Activated T-helper 2 cell treated with anti-CD3 and anti-CD28 coated beads, Interferon-gamma antibody, Interleukin-2, Interleukin-4, amounts not matched to agents 10 μg/mL and 5 μg/mL and 100 μg/mL, durations not matched to agents 14 hours and 24 hours and 36 hours (primary cell): Measurements from ENCODE around the gene MYL12B. TPM values are rescaled to one million over a fixed set of nuclear protein-coding genes. Genes with fewer than 3 reads are reported as not detected.
"Not testable (repeated sequence)": the region's sequence is repeated elsewhere in the genome, so short reads cannot be mapped to it uniquely, and the experiment has no call there.

Source experiments
- DNase-seq: peaks from one replicate; pipeline ENCODE4 v3.0.0; 2021; ENCODE audit warnings: low spot score
- H3K27ac Mint-ChIP-seq: one replicate; pipeline ENCODE4 v1.8.0; 2021; ENCODE audit warnings: mixed read lengths
- H3K27me3 Mint-ChIP-seq: one replicate; pipeline ENCODE4 v1.8.0; 2021; ENCODE audit warnings: low read depth, mixed read lengths
- H3K36me3 Mint-ChIP-seq: one replicate; pipeline ENCODE4 v1.8.0; 2021; ENCODE audit warnings: low read depth, mixed read lengths
- H3K4me1 Mint-ChIP-seq: one replicate; pipeline ENCODE4 v1.8.0; 2021; ENCODE audit warnings: low read depth, mixed read lengths
- H3K4me3 Mint-ChIP-seq: one replicate; pipeline ENCODE4 v1.8.0; 2021; ENCODE audit warnings: low read depth, mild to moderate bottlenecking, moderate library complexity, mixed read lengths
- H3K9me3 Mint-ChIP-seq: one replicate; pipeline ENCODE4 v1.8.0; 2021; ENCODE audit warnings: mixed read lengths
- intact Hi-C: fragments of 100-400 bp; cut with micrococcal nuclease; formaldehyde crosslinking; loops from one replicate; pipeline ENCODE4 v1.15.1; 2023
- total RNA-seq: library from RNA; stranded (reverse); gene quantifications from 2 replicates; pipeline ENCODE4 v1.2.3, GENCODE V29; 2022

MYL12B gene
- total RNA-seq, 1 donor from 2014 or later, result 245 TPM

- Mint-ChIP-seq H3K27me3 (peaks cover 35% of the 10 kb centered on the region), H3K9me3 (no peaks in the 10 kb centered on the region), H3K4me3 (peak overlapping the region; percentile 87), H3K27ac (peak overlapping the region; percentile 59), H3K36me3 (no peaks in the 10 kb centered on the region), H3K4me1 (peaks cover 7% of the 10 kb centered on the region)
- DNase-seq, result peak; percentile 91
- intact Hi-C loops, result loop anchor here (1.0 to 5.0 kb wide), 6 partner anchors 8 to 370 kb away; partner anchors contain the start of gene MYL12B
Measured at GRCh38 chr18:3297025-3297984, 35.4 kb downstream of the MYL12B start.

GRCh38 chr18:3304832-3305231, 42.9 kb downstream of the MYL12B start:
- intact Hi-C loops, result loop anchor here (1.0 to 2.0 kb wide), 6 partner anchors 8 to 290 kb away; no protein-coding TSS in a partner anchor

GRCh38 chr18:3305354-3305762, 43.4 kb downstream of the MYL12B start:
- Mint-ChIP-seq H3K4me3 (peak overlapping the region; percentile 20), H3K27ac (peak overlapping the region; percentile 99)

More at GRCh38 chr18:3304832-3305231, 42.9 kb downstream of the MYL12B start:
- H3K27ac Mint-ChIP-seq, result peak overlapping the region; percentile 99
- H3K36me3 Mint-ChIP-seq, result no peaks in the 10 kb centered on the region
- peaks cover 26% of the 10 kb centered on the region for H3K27me3 Mint-ChIP-seq
- H3K9me3 Mint-ChIP-seq, result no peaks in the 10 kb centered on the region
- no peak for DNase-seq
- H3K4me1 Mint-ChIP-seq, result peaks cover 22% of the 10 kb centered on the region
- H3K4me3 Mint-ChIP-seq, result no peak overlapping the region

GRCh38 chr18:3305933-3306332, 44.0 kb downstream of the MYL12B start:
- Mint-ChIP-seq H3K36me3 (no peaks in the 10 kb centered on the region), H3K27ac (peak overlapping the region; percentile 99), H3K9me3 (no peaks in the 10 kb centered on the region), H3K4me1 (peaks cover 22% of the 10 kb centered on the region), H3K27me3 (peaks cover 17% of the 10 kb centered on the region), H3K4me3 (peak overlapping the region; percentile 58)
- intact Hi-C loops, result loop anchor here (1.0 to 2.0 kb wide), 6 partner anchors 9 to 289 kb away; no protein-coding TSS in a partner anchor
- DNase-seq, result no peak

More at GRCh38 chr18:3305354-3305762, 43.4 kb downstream of the MYL12B start:
- H3K27me3 Mint-ChIP-seq, result peaks cover 22% of the 10 kb centered on the region
- no peaks in the 10 kb centered on the region for H3K9me3 Mint-ChIP-seq
- peak; percentile 39 for DNase-seq
- peaks cover 22% of the 10 kb centered on the region for H3K4me1 Mint-ChIP-seq
- intact Hi-C loops, result loop anchor here (1.0 to 2.0 kb wide), 6 partner anchors 8 to 289 kb away; no protein-coding TSS in a partner anchor
- no peaks in the 10 kb centered on the region for H3K36me3 Mint-ChIP-seq

- Mint-ChIP-seq H3K27me3 (peaks cover 12% of the 10 kb centered on the region), H3K9me3 (no peaks in the 10 kb centered on the region), H3K36me3 (no peaks in the 10 kb centered on the region), H3K4me3 (no peak overlapping the region), H3K27ac (peak overlapping the region; percentile 99), H3K4me1 (peaks cover 20% of the 10 kb centered on the region)
- no peak for DNase-seq
- intact Hi-C loops, result no loop called here
Measured at GRCh38 chr18:3306391-3306790, 44.5 kb downstream of the MYL12B start.

- H3K27ac Mint-ChIP-seq, result no peak overlapping the region
Measured at GRCh38 chr18:3313685-3314084, 51.8 kb downstream of the MYL12B start.

GRCh38 chr18:3315344-3315743, 53.4 kb downstream of the MYL12B start:
- DNase-seq, intact Hi-C loops, H3K4me3 Mint-ChIP-seq, H3K9me3 Mint-ChIP-seq, H3K27me3 Mint-ChIP-seq, H3K36me3 Mint-ChIP-seq, H3K27ac Mint-ChIP-seq: not testable (repeated sequence)
- H3K4me1 Mint-ChIP-seq, result peaks cover 16% of the 10 kb centered on the region

More at GRCh38 chr18:3313685-3314084, 51.8 kb downstream of the MYL12B start:
- Mint-ChIP-seq H3K4me3 (no peak overlapping the region), H3K27me3 (no peaks in the 10 kb centered on the region), H3K4me1 (peaks cover 6% of the 10 kb centered on the region), H3K9me3 (no peaks in the 10 kb centered on the region), H3K36me3 (no peaks in the 10 kb centered on the region)
- DNase-seq, result no peak
- intact Hi-C loops, result no loop called here

- H3K36me3 Mint-ChIP-seq, result no peaks in the 10 kb centered on the region
- H3K4me3 Mint-ChIP-seq, result no peak overlapping the region
- H3K27ac Mint-ChIP-seq, result peak overlapping the region; percentile 17
- no peaks in the 10 kb centered on the region for H3K9me3 Mint-ChIP-seq
- peaks cover 2% of the 10 kb centered on the region for H3K27me3 Mint-ChIP-seq
- no peak for DNase-seq
- intact Hi-C loops, result loop anchor here (2.0 kb wide), 1 partner anchor 15 kb away; no protein-coding TSS in a partner anchor
- peaks cover 32% of the 10 kb centered on the region for H3K4me1 Mint-ChIP-seq
Measured at GRCh38 chr18:3319399-3319798, 57.5 kb downstream of the MYL12B start.

GRCh38 chr18:3319894-3320454, 58.0 kb downstream of the MYL12B start:
- Mint-ChIP-seq H3K27me3 (peaks cover 4% of the 10 kb centered on the region), H3K9me3 (no peaks in the 10 kb centered on the region), H3K4me1 (peaks cover 33% of the 10 kb centered on the region), H3K36me3 (no peaks in the 10 kb centered on the region), H3K4me3 (no peak overlapping the region), H3K27ac (no peak overlapping the region)
- intact Hi-C loops, result loop anchor here (2.0 kb wide), 1 partner anchor 15 kb away; no protein-coding TSS in a partner anchor
- no peak for DNase-seq

GRCh38 chr18:3321133-3321812, 59.3 kb downstream of the MYL12B start:
- intact Hi-C loops, result no loop called here
- DNase-seq, result no peak
- H3K27me3 Mint-ChIP-seq, result peaks cover 6% of the 10 kb centered on the region

GRCh38 chr18:3323900-3324299, 62.0 kb downstream of the MYL12B start:
- DNase-seq, result no peak

More at GRCh38 chr18:3321133-3321812, 59.3 kb downstream of the MYL12B start:
- Mint-ChIP-seq H3K27ac (no peak overlapping the region), H3K4me3 (no peak overlapping the region), H3K9me3 (no peaks in the 10 kb centered on the region), H3K36me3 (no peaks in the 10 kb centered on the region), H3K4me1 (peaks cover 33% of the 10 kb centered on the region)

More at GRCh38 chr18:3323900-3324299, 62.0 kb downstream of the MYL12B start:
- Mint-ChIP-seq H3K4me1 (peaks cover 26% of the 10 kb centered on the region), H3K27ac (no peak overlapping the region), H3K4me3 (no peak overlapping the region), H3K9me3 (no peaks in the 10 kb centered on the region), H3K36me3 (no peaks in the 10 kb centered on the region), H3K27me3 (peaks cover 9% of the 10 kb centered on the region)
- intact Hi-C loops, result loop anchor here (2.0 kb wide), 1 partner anchor 17 kb away; no protein-coding TSS in a partner anchor
